ENCODE data around the gene ABHD6. TPM values are rescaled to one million over a fixed set of nuclear protein-coding genes. Genes with fewer than 3 reads are reported as not detected.

The ABHD6 gene
- 10.8 to 14.1 TPM (median 13.5 TPM) in 5 replicates for total RNA-seq (2022; extraction: Qiagen RNA extraction; ENCODE audit: low read depth)

GRCh38 chr3:58237238-58237940 is at the start of gene ABHD6:
Gene ABHD6, plus strand, starts transcription at chr3:58237792. Its CDS starts 18,795 bp downstream, at chr3:58256587.

GRCh38 chr3:58210761-58211460 is 26.7 kb upstream of the ABHD6 start, which contains the start of gene DNASE1L3:
Gene DNASE1L3, minus strand, starts transcription at chr3:58210972. Its CDS starts 66 bp downstream, at chr3:58210906.

GRCh38 chr3:58305882-58306711 is 68.5 kb downstream of the ABHD6 start, which contains the start of the genes HTD2 and RPP14:
Gene HTD2, plus strand, starts transcription at chr3:58306520. Its CDS starts 11,094 bp downstream, at chr3:58317614.
Gene RPP14, plus strand, starts transcription at chr3:58306245. Its CDS starts 4,085 bp downstream, at chr3:58310330.

GRCh38 chr3:58332575-58333188 is 95.1 kb downstream of the ABHD6 start, which contains the start of gene PXK:
Gene PXK, plus strand, starts transcription at chr3:58332892. Its CDS starts 97 bp downstream, at chr3:58332989.

Other genes with a start within 250 kb of the ABHD6 start
- 274 to 326 TPM (median 303 TPM) in 5 replicates for gene FLNB, start 229.4 kb upstream of the ABHD6 start, total RNA-seq (2022; extraction: Qiagen RNA extraction; ENCODE audit: low read depth)
- gene DNASE1L3, start 26.8 kb upstream of the ABHD6 start, total RNA-seq (2022; extraction: Qiagen RNA extraction; ENCODE audit: low read depth) = 0.11 to 0.29 TPM (median 0.21 TPM) in 3 of 5 replicates, not detected in the others
- 11.5 to 21.2 TPM (median 11.8 TPM) in 5 replicates for gene RPP14, start 68.5 kb downstream of the ABHD6 start, total RNA-seq (2022; extraction: Qiagen RNA extraction; ENCODE audit: low read depth)
- 6.2 to 8.9 TPM (median 6.6 TPM) in 5 replicates for gene HTD2, start 68.7 kb downstream of the ABHD6 start, total RNA-seq (2022; extraction: Qiagen RNA extraction; ENCODE audit: low read depth)
- 5.4 to 7.8 TPM (median 6.3 TPM) in 5 replicates for gene PXK, start 95.1 kb downstream of the ABHD6 start, total RNA-seq (2022; extraction: Qiagen RNA extraction; ENCODE audit: low read depth)
- 57.9 to 68.2 TPM (median 64.1 TPM) in 5 replicates for gene PDHB, start 196.0 kb downstream of the ABHD6 start, total RNA-seq (2022; extraction: Qiagen RNA extraction; ENCODE audit: low read depth)